BE2C (cell line): Measurements from ENCODE around the gene MMP7.

Experiments
- DNase-seq: peaks from one replicate; pipeline ENCODE4 v3.0.0-alpha.2; 2020
- H3K27me3 ChIP-seq: fragments of 250-450 bp; sonication (Bioruptor Pico); 2 replicates; pipeline ENCODE4 v1.5.1; 2020; ENCODE audit warnings: mild to moderate bottlenecking
- H3K36me3 ChIP-seq: fragments of 250-450 bp; sonication (Bioruptor Pico); 2 replicates; pipeline ENCODE4 v1.5.1; 2020; ENCODE audit warnings: mild to moderate bottlenecking
- H3K4me1 ChIP-seq: fragments of 250-450 bp; sonication (Bioruptor Pico); 2 replicates; pipeline ENCODE4 v1.5.1; 2020
- H3K4me3 ChIP-seq: 2 replicates; pipeline ENCODE4 v1.5.1; 2011; ENCODE audit warnings: low read depth, low read length
- H3K9me3 ChIP-seq: fragments of 250-450 bp; sonication (Bioruptor Pico); 2 replicates; pipeline ENCODE4 v1.5.1; 2020
- CTCF ChIP-seq: IDR thresholded peaks from 2 replicates; pipeline ENCODE4 v1.5.1; 2012; ENCODE audit warnings: mild to moderate bottlenecking, low read depth, low read length

The MMP7 gene

GRCh38 chr11:102559839-102560238, 29.3 kb upstream of the MMP7 start:
- TF ChIP-seq CTCF = no peak
- no peak overlapping the region for H3K4me3 ChIP-seq
- no peaks in the 10 kb centered on the region for H3K36me3 ChIP-seq
- no peak for DNase-seq
- H3K4me1 ChIP-seq = no peaks in the 10 kb centered on the region; the same call in 1 of the 2 replicates
- no peaks in the 10 kb centered on the region for H3K9me3 ChIP-seq
- H3K27me3 ChIP-seq = peaks cover 51% of the 10 kb centered on the region

DNA sequence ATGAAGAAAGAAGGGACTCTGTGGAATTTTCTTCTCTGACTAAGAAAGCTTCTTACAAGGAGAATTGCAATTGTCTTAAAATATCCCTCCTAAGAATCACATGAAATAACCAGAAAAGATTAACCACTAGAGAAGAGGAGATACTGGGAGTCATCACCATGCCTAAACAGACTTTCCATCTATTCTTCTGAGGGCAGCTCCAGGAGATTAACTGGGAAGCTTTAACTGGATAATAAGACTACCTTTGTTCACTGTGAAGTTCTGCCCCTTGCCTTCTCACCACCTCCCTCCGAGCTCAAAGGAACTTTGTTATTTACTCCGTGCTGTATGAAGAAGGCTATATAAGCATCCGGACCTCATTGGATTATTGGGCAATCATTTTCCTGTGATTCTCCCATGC, 24.5 kb upstream of the MMP7 start:
- Histone ChIP-seq H3K4me1 (no peaks in the 10 kb centered on the region; the same call in 1 of the 2 replicates), H3K36me3 (no peaks in the 10 kb centered on the region), H3K4me3 (no peak overlapping the region), H3K9me3 (no peaks in the 10 kb centered on the region), H3K27me3 (peaks cover 34% of the 10 kb centered on the region)
- no peak for DNase-seq
- TF ChIP-seq CTCF = no peak

- Histone ChIP-seq H3K4me3 (no peak overlapping the region), H3K27me3 (peaks cover 25% of the 10 kb centered on the region), H3K4me1 (no peaks in the 10 kb centered on the region; the same call in 1 of the 2 replicates), H3K9me3 (no peaks in the 10 kb centered on the region), H3K36me3 (no peaks in the 10 kb centered on the region)
- DNase-seq = no peak
- TF ChIP-seq CTCF = no peak
Observed at GRCh38 chr11:102553835-102554282, 23.3 kb upstream of the MMP7 start.

- Histone ChIP-seq H3K9me3 (no peaks in the 10 kb centered on the region), H3K27me3 (peaks cover 22% of the 10 kb centered on the region), H3K4me3 (no peak overlapping the region), H3K36me3 (no peaks in the 10 kb centered on the region), H3K4me1 (no peaks in the 10 kb centered on the region; the same call in 1 of the 2 replicates)
- DNase-seq = no peak
- no peak for TF ChIP-seq CTCF
Observed at GRCh38 chr11:102552447-102553194, 22.1 kb upstream of the MMP7 start.

DNA sequence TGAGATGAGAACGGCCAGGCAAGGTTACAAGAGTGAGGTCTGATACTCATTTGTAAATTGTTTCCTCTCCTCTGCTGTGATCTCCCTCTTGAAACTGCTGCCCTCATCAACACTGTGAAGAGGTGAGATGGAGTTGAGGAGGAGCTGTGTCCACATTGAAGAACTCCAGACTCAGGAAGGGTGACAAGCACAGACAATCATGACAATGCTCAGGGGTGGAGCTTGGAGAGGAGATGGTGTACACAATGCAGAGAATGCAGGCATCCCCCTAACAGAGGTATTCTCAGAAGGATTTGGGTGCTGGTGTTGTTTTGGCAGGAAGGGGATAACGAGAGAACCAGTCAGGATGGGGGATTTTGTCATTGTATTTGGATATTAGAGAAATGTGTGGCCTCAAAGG, 21.5 kb upstream of the MMP7 start:
- Histone ChIP-seq H3K4me1 (no peaks in the 10 kb centered on the region), H3K4me3 (no peak overlapping the region), H3K9me3 (no peaks in the 10 kb centered on the region), H3K27me3 (peaks cover 18% of the 10 kb centered on the region), H3K36me3 (no peaks in the 10 kb centered on the region)
- no peak for DNase-seq
- TF ChIP-seq CTCF = no peak

DNA sequence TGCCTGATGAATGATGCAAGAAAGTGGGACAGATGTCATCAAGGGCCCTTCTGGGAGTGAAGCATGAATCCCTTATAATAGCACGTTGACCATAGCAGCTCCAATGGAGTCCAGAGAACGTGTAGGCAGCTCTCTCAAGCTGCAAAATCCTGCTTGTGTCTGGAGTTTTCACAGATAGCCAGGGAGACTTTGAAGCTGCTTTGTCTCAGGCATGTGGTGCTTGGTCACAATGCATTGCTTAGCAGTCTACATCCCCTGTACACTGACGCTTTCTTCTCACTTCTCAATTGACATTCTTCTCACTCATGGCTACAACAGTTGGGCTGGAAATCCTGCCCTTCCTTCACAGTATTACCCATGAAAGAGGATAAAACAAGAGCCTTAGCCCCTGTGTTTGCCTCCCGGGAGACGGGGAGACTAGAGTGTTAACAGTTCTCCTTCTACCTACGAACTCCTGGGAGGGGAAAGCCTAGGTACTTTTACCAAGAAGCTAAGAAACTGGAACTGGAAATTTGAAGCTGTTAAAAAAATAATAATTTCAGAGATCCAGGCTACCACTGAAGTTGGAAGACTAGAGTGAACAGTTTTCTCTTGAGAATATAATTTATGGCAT, 20.7 kb upstream of the MMP7 start:
- H3K27me3 ChIP-seq = peaks cover 11% of the 10 kb centered on the region
- DNase-seq = no peak
- H3K9me3 ChIP-seq = no peaks in the 10 kb centered on the region
- H3K4me1 ChIP-seq = no peaks in the 10 kb centered on the region
- no peaks in the 10 kb centered on the region for H3K36me3 ChIP-seq
- TF ChIP-seq CTCF = no peak
- no peak overlapping the region for H3K4me3 ChIP-seq
